HG02840 (cell line): ENCODE measurements around the gene MAZ.

Source experiments
- ATAC-seq: cut with Tn5 transposase; IDR thresholded peaks from one replicate; pipeline ENCODE4 v1.9.1; 2021; ENCODE audit warnings: mild to moderate bottlenecking, moderate library complexity, moderate number of reproducible peaks; ENCODE audit not compliant: unreplicated experiment, low FRiP score

Gene MAZ

DNA sequence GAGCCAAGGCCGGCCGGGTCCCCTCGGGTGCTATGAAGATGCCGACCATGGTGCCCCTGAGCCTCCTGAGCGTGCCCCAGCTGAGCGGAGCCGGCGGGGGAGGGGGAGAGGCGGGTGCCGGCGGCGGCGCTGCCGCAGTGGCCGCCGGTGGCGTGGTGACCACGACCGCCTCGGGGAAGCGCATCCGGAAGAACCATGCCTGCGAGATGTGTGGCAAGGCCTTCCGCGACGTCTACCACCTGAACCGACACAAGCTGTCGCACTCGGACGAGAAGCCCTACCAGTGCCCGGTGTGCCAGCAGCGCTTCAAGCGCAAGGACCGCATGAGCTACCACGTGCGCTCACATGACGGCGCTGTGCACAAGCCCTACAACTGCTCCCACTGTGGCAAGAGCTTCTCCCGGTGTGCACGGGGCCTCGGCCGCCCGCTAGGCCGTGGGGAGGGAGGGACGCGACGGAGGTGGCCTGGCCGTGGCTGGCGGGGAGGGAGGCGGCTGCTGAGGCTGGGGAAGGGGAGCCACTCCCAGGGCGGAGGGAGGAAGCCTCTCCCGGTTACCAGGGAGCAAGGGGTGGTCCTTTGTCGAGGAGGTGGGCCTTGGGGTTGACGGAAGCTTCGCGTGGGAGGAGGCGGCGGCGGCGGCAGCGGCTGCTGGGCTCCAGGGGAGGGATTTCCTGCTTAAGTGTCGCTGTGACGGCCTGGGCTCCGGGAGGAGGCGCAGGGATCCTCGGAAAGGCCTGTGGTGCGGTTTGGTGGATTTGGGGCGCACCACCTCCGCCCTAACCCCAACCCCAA is 1.3 kb downstream of the MAZ start:
- no peak for ATAC-seq

DNA sequence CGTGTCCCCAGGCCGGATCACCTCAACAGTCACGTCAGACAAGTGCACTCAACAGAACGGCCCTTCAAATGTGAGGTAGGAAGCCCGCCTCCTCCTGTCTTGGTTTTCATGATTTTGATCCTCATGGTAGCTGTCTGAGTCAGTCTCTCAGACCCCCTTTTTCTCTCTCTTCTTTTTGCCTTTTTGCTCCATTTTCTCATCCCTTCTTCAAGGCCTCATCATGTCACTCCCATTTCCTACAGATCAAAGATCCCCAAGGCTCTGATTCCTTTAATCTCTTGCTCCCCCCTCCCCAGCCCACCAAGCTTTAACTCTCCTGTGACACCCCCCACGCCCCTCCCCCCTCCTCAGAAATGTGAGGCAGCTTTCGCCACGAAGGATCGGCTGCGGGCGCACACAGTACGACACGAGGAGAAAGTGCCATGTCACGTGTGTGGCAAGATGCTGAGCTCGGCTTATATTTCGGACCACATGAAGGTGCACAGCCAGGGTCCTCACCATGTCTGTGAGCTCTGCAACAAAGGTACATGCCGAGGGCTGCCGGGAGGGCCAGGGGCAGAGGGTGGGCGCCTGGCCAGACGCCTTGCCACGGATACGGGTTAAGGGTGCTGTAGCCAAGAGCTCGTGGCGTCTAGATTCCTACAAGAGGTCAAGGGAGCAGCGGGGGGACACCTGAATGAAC is 2.0 kb downstream of the MAZ start:
- ATAC-seq = no peak

DNA sequence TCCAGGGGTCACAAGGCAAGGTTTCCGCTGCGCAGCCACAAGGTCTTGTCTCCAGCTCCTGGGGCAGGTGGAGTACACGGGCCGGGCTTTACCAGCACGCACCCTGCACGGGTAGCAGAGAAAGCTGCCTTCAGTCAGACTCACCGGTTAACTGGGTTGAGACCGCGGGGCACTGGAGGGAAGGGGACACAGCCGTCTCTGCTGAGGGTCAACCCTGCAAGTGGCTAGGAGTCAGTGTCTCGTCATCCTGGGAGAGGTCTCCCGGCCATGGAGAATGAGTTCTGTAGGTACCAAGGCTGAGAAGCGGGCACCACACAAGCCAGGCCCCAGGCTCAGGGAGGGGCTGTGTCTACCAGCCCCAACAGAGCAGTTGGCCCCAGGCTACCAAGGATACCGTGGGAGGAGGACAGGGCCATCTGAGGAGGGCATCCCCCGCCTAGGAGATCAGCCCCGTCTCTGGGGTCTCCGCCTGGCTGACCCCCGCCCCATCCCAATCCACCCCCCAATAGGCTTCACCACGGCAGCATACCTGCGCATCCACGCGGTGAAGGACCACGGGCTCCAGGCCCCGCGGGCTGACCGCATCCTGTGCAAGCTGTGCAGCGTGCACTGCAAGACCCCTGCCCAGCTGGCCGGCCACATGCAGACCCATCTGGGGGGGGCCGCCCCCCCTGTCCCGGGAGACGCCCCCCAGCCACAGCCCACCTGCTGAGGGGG is 2.9 kb downstream of the MAZ start:
- ATAC-seq = no peak

DNA sequence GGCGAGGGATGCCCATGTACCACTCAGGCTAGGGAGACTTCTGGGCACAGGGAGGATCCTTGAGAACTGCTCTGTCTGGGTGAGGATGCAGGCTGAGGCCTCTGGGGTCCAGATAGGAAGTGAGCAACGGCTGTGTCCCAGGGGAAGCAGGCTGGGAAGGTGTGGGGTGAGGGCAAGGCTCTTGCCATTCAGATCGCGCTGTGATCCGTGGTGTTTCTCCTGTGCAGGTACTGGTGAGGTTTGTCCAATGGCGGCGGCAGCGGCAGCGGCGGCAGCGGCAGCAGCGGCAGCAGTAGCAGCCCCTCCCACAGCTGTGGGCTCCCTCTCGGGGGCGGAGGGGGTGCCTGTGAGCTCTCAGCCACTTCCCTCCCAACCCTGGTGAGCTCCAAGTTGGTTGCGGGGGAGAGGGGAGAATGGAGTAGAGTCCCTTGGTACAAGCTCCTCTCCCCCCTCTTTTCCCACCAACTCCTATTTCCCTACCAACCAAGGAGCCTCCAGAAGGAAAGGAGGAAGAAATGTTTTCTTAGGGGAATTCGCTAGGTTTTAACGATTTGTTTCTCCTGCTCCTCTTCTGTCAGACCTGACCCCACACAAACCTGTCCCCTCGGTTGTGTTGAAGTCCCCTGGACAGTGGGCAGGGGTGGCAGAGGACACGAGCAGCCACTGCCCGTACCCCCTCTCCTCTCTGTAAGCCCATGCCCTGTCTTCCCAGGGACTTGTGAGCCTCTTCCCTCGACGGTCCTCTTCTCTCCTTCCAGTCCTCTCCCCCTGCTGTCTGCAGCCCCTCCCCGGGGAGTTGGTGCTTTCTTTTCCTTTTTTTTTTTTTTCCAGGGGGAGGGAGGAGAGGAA is 3.7 kb downstream of the MAZ start:
- no peak for ATAC-seq

DNA sequence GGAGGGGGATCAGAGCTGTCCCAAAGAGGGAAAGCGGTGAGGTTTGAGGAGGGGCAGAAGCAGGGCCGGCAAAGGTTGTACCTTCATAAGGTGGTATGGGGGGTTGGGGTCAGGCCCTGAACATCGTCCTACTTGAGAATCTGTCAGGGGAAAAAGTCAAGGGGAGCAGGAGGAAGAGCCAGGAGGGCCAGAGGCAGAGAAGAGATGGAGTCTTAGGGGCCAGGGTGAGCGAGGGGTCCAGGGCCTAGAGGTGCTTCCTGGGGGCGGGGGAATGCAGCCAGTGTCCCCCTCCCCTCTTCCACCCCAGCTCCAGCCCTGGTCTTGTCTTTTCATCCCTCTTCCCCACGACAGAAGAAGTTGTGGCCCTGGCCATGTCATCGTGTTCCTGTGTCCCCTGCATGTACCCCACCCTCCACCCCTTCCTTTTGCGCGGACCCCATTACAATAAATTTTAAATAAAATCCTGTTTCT is 4.4 kb downstream of the MAZ start:
- no peak for ATAC-seq

DNA sequence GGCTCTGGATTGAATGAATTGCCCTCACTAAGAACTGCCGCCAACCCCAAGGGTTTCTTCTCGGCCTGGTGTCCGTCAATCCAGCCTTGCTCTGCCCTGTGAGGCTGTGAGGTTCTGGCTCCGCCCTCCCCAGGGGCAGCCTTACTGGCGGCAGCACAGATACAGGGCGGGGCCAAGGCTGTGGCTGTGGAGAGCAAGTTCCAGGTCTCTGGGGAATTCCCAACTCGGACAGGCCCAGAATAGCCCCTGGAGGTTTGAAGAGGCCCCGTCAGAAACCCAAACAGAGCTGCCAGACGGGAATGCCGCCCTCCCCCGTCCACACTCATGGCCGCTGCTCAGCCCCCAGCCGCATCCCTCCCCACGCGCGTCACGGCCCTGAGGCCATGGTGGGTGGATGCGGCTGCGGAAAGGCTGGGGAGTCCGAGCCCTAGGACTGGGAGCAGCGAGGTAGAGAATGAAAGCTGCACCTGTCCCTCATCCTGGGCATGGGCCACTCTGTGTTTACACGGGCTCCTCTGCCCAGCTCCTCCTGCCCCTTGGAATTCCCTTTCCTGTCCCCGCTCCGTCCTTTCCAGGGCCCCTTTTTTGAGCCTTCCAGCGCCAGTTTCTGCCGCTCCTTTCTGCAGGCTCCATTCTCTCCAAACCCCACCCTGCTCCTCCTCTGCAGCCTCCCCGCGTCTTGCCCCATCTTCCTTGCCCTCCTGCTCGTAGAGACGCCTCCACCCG is 5.0 kb downstream of the MAZ start:
- peak; percentile 22 for ATAC-seq

DNA sequence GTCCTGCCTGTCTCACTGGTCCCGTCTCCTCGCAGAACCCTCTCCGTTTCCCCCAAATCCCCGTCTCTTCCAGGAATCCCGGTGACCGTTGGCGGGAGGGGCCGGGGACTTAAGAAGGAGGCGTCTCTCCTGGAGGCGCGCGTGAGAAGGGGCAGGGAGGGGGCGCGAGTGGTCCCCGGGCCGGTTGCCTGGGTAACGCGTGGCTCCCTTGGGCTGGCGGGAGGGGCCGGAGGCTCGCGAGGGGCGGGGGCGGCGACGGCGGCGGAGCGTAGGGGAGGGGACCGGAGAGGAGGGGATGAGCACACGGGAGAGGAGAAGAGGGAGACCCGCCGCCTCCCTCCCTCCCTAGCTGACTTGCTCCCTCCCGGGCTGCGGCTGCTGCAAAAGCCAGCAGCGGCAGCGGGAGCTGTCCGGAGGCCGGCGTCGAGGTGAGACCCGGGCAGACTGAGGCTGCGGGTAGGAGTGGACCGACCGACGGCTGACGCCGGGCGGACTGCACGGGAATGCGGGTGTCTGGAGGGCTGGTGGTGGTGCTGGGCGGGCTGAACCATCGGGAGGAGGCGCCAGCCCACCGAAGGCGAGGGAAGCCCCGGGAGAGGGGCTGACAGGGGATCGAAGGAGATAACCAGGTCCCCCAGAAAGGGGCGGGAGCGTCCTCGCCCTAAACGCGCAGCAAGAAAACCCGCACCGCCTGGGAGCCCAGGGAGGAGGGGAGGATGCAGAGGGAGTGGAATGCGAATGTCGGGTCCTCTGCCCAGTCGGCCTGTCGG is 5.8 kb downstream of the MAZ start, which contains the start of gene PRRT2:
Gene PRRT2 (plus strand): TSS at position 298 of the 770 bp plus-strand sequence. CDS start 862 bp downstream, outside the sequence.
- no peak for ATAC-seq

DNA sequence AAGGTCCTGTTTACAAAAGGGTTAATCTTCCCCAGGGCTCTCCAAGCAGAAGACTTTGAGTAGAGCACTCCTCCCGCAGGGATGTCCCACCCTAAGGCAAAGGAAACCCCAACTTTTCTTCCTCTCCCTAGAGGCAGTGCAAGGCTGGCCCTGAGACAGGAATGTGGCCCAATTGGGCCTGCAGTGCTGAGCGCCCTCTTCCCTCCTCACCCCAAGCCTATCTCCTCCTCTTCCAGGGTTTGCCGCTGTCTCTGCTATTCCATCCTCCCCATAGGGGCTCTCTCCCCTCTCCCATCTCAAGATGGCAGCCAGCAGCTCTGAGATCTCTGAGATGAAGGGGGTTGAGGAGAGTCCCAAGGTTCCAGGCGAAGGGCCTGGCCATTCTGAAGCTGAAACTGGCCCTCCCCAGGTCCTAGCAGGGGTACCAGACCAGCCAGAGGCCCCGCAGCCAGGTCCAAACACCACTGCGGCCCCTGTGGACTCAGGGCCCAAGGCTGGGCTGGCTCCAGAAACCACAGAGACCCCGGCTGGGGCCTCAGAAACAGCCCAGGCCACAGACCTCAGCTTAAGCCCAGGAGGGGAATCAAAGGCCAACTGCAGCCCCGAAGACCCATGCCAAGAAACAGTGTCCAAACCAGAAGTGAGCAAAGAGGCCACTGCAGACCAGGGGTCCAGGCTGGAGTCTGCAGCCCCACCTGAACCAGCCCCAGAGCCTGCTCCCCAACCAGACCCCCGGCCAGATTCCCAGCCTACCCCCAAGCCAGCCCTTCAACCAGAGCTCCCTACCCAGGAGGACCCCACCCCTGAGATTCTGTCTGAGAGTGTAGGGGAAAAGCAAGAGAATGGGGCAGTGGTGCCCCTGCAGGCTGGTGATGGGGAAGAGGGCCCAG is 6.7 kb downstream of the MAZ start:
- no peak for ATAC-seq

DNA sequence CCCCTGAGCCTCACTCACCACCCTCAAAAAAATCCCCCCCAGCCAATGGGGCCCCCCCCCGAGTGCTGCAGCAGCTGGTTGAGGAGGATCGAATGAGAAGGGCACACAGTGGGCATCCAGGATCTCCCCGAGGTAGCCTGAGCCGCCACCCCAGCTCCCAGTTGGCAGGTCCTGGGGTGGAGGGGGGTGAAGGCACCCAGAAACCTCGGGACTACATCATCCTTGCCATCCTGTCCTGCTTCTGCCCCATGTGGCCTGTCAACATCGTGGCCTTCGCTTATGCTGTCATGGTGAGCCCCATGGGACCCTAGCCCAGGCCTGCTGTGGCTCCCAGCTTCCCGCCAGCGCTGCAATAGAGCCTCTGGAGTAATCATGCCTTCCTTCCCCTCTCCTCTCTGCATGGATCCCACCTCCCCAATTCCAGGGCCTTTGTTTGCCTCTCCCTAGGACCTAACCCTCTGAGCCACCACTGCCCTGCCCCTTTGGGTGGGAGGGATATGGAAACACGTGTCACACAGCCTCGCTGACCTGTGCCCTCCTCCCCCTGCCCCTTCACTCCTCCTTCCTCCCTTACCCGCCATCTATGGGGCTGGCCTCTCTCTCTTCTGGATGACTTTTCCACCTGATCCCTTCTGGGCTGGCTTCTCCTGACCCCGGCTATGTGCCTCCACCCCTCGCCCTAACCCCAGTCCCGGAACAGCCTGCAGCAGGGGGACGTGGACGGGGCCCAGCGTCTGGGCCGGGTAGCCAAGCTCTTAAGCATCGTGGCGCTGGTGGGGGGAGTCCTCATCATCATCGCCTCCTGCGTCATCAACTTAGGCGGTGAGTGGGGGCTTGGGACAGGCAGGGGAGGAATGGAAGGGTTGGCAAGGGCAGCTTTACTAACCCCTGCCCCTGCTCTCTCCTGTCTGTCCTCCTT is 7.6 kb downstream of the MAZ start:
- ATAC-seq = no peak

DNA sequence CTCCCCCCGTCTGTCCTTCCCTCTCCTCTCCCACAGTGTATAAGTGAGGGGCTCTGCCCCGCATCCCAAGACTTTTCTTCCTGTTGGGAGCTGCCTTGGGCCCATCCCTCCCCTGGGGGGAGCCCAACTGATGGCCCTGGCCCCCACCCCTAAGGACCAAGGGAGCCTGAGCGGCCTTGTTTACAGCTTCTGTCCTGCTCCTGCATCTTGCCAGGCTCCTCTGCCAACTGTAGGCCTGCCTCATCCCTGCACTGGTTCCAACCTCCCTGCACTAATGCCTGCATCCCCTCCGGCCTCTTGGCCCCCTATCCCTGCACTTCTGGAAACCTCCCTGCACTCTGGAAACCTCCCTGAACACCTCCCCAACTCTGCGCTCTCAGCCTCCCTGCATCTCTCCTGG is 8.3 kb downstream of the MAZ start:
- ATAC-seq = no peak

DNA sequence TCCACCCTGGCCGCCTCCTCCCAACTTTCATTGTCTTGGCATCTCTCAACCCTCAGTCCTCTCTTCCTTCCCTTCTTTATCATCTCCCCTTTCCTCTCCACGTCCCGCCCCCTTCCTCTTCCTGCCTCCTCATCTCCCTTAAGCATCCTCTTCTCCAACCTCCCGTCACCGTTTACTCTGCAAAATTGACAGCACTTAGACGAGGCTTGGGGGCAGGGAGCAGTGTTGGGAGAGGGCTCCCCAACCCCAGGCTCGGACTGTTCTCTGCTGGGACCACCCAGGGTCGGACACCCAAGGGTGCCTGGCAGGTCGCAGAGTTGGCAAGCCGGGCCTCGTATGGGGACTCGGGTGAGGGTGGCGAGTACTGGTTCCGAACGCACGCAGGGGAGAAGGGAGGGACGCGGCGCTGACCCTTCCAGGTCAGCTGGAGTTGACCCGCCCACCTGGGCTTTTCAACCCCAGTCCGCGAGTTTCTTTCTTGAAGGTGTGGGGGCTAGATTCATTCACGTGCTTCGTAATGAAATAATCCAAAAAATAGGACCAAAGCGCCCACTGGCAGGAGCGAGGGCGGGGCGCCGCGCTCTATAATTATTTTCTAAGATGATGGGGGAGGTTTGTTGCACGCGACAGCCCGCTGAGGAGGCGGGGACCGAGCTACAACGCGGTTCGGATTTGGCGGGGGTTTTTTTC is 8.8 kb downstream of the MAZ start:
- ATAC-seq = no peak

DNA sequence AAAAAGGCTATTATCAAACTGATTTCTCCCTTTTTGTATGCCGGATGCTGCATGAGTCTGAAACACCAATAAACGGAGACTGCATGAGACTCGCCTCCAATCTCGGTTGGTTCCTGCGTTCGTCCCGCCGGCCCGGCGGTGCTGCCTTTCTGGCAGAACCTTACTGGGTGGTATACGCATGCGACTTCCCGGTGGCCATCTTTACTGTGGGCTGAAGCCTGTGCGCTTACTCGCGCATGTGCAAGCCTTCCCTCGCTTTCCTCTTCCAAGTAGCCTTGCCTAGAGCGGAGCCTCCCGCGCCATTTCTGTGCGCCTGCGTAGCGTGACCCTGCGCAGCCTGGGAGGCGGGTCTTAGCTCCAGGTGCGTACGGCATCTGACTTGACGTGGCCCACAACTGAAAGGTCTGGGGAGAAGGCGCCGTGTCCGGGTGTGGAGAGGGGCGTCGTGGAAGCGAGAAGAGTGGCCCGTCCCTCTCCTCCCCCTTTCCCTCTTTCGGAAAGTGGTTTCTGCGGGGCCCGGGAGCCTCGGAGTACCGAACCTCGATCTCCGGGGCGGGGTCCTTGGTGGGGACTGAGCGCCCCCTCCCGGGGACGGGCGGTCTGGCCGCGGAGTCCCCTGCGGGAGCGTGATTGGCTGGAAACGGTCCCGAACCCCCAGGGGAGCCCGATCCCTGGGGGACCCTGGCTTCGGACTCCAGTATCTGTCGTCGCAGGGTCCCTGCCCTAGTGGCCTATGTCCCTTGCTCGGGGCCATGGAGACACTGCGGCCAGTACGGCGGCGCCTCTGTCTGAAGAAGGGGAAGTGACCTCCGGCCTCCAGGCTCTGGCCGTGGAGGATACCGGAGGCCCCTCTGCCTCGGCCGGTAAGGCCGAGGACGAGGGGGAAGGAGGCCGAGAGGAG is 9.7 kb downstream of the MAZ start, which contains the start of gene PAGR1:
Gene PAGR1 (plus strand): TSS at position 360 of the 901 bp plus-strand sequence. CDS start 374 bp downstream, at position 734.
- ATAC-seq = peak; percentile 63

DNA sequence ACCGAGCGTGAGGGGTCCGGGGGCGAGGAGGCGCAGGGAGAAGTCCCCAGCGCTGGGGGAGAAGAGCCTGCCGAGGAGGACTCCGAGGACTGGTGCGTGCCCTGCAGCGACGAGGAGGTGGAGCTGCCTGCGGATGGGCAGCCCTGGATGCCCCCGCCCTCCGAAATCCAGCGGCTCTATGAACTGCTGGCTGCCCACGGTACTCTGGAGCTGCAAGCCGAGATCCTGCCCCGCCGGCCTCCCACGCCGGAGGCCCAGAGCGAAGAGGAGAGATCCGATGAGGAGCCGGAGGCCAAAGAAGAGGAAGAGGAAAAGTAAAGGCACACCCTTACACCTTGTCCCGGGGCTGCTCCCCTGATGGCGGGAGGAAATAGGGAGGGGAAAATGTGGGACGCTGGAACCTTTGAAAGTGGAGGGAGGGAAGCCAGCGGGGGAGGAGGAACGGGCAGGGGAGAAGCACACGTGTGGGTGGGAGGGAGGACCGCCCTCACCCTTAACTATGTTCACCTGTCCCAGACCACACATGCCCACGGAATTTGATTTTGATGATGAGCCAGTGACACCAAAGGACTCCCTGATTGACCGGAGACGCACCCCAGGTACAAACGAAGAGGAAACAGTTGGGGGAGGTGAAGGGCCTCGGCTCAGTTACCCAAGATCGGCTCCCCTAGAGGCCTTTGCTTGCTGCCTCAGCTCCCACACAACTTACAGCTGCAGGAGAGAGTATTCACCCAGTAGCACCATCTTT is 10.5 kb downstream of the MAZ start:
- ATAC-seq = no peak

DNA sequence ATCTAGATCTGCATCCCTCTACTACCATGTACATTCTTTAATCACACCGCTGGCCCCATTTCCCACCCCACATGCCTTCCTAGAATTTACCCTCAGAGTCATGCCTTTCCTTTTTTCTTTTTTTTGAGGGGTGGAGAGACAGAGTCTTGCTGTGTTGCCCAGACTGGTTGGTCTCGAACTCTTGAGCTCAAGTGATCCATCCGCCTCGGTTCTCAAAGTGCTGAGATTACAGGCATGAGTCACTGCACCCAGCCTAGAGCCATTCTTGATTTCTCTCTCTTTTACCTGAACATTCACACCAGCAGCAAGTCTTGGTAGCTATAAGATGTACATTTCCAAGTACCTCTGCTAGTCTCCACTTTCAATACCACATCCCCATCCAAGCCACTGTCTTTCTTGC is 11.8 kb downstream of the MAZ start:
- ATAC-seq = no peak
